H9 (cell line): ENCODE results near the gene FLNC. TPM values are rescaled to one million over a fixed set of nuclear protein-coding genes. Genes with fewer than 3 reads are reported as not detected.

Experiments
- DNase-seq: peaks from one replicate; pipeline ENCODE4 v3.0.0-alpha.2; 2017
- H2AFZ ChIP-seq: one replicate; pipeline ENCODE4 v1.6.1; 2013; ENCODE audit warnings: mild to moderate bottlenecking, low read length, control low read depth, moderate library complexity
- H2AK5ac ChIP-seq: 2 replicates; pipeline ENCODE4 v1.6.1; 2013; ENCODE audit warnings: low read length, control low read depth, mixed read lengths; ENCODE audit not compliant: insufficient read length
- H2BK120ac ChIP-seq: one replicate; pipeline ENCODE4 v1.6.1; 2013; ENCODE audit warnings: low read depth, mild to moderate bottlenecking, low read length, control low read depth, inconsistent platforms; ENCODE audit not compliant: poor library complexity, severe bottlenecking
- H2BK12ac ChIP-seq: 2 replicates; pipeline ENCODE4 v1.6.1; 2013; ENCODE audit warnings: low read length, control low read depth, mixed read lengths, low read depth; ENCODE audit not compliant: insufficient read length
- H2BK15ac ChIP-seq: 2 replicates; pipeline ENCODE4 v1.6.1; 2013; ENCODE audit warnings: low read depth, low read length, control low read depth
- H2BK20ac ChIP-seq: one replicate; pipeline ENCODE4 v1.6.1; 2013; ENCODE audit warnings: low read depth, mild to moderate bottlenecking, low read length, control low read depth, inconsistent platforms; ENCODE audit not compliant: poor library complexity, severe bottlenecking
- H2BK5ac ChIP-seq: 2 replicates; pipeline ENCODE4 v1.6.1; 2013; ENCODE audit warnings: low read length, control low read depth, mixed read lengths; ENCODE audit not compliant: insufficient read length
- H3K14ac ChIP-seq: 2 replicates; pipeline ENCODE4 v1.6.1; 2013; ENCODE audit warnings: low read length, control low read depth; ENCODE audit not compliant: insufficient read depth
- H3K18ac ChIP-seq: 2 replicates; pipeline ENCODE4 v1.6.1; 2013; ENCODE audit warnings: low read depth, mild to moderate bottlenecking, mixed read lengths, low read length, control low read depth; ENCODE audit not compliant: insufficient read length
- H3K23ac ChIP-seq: 2 replicates; pipeline ENCODE4 v1.6.1; 2013; ENCODE audit warnings: low read length, control low read depth, mixed read lengths, low read depth; ENCODE audit not compliant: insufficient read length
- H3K23me2 ChIP-seq: 2 replicates; pipeline ENCODE4 v1.6.1; 2013; ENCODE audit warnings: low read depth, mild to moderate bottlenecking, mixed read lengths, low read length, control low read depth; ENCODE audit not compliant: insufficient read length, poor library complexity, severe bottlenecking
- H3K27ac ChIP-seq: 2 replicates; pipeline ENCODE4 v1.5.1; 2013; ENCODE audit warnings: low read length, control low read depth, mixed read lengths, low read depth; ENCODE audit not compliant: insufficient read length
- H3K27me3 ChIP-seq: 2 replicates; pipeline ENCODE4 v1.6.1; 2013; ENCODE audit warnings: low read length, control low read depth, inconsistent platforms; ENCODE audit not compliant: insufficient read depth
- H3K4ac ChIP-seq: 2 replicates; pipeline ENCODE4 v1.6.1; 2013; ENCODE audit warnings: low read depth, mild to moderate bottlenecking, control low read depth, inconsistent platforms, low read length, moderate library complexity
- H3K4me1 ChIP-seq: 2 replicates; pipeline ENCODE4 v1.6.1; 2013; ENCODE audit warnings: low read length, control low read depth, inconsistent platforms; ENCODE audit not compliant: insufficient read depth
- H3K4me2 ChIP-seq: 2 replicates; pipeline ENCODE4 v1.6.1; 2013; ENCODE audit warnings: low read length, control low read depth, mixed read lengths; ENCODE audit not compliant: insufficient read length, insufficient read depth
- H3K56ac ChIP-seq: 2 replicates; pipeline ENCODE4 v1.6.1; 2013; ENCODE audit warnings: low read depth, mild to moderate bottlenecking, mixed read lengths, low read length, control low read depth; ENCODE audit not compliant: insufficient read length
- H3K79me1 ChIP-seq: 2 replicates; pipeline ENCODE4 v1.6.1; 2013; ENCODE audit warnings: low read depth, mild to moderate bottlenecking, moderate library complexity, low read length, control low read depth, inconsistent platforms; ENCODE audit not compliant: insufficient read depth, poor library complexity, severe bottlenecking
- H3K79me2 ChIP-seq: 2 replicates; pipeline ENCODE4 v1.6.1; 2013; ENCODE audit warnings: low read length, control low read depth, inconsistent platforms; ENCODE audit not compliant: insufficient read depth
- H3K9ac ChIP-seq: 2 replicates; pipeline ENCODE4 v1.6.1; 2013; ENCODE audit warnings: low read length, control low read depth, mixed read lengths; ENCODE audit not compliant: insufficient read length; ENCODE audit errors: extremely low read depth
- H3K9me3 ChIP-seq: one replicate; pipeline ENCODE4 v1.6.1; 2013; ENCODE audit warnings: low read depth, low read length, inconsistent platforms; ENCODE audit not compliant: control insufficient read depth
- H3T11ph ChIP-seq: one replicate; pipeline ENCODE4 v1.6.1; 2013; ENCODE audit warnings: mild to moderate bottlenecking, low read length, control low read depth, inconsistent platforms
- H4K20me1 ChIP-seq: one replicate; pipeline ENCODE4 v1.6.1; 2013; ENCODE audit not compliant: control insufficient read depth, insufficient read length, insufficient read depth
- H4K5ac ChIP-seq: 2 replicates; pipeline ENCODE4 v1.6.1; 2013; ENCODE audit warnings: low read depth, mild to moderate bottlenecking, mixed read lengths, low read length, control low read depth; ENCODE audit not compliant: insufficient read length
- H4K8ac ChIP-seq: replicated peaks from 2 replicates; pipeline ENCODE4 v1.6.1; 2013; ENCODE audit warnings: low read length, control low read depth, mixed read lengths, low read depth; ENCODE audit not compliant: insufficient read length
- H4K91ac ChIP-seq: 2 replicates; pipeline ENCODE4 v1.6.1; 2013; ENCODE audit warnings: low read depth, mild to moderate bottlenecking, moderate library complexity, mixed read lengths, low read length, control low read depth; ENCODE audit not compliant: insufficient read length
- H3K27ac Mint-ChIP-seq, 3 experiments: 2 replicates in 2 of 3; 3 replicates in 1 of 3; pipeline ENCODE4 v1.8.0; 2020 to 2021; ENCODE audit warnings: mixed read lengths in 3 of 3, mild to moderate bottlenecking in 1 of 3, moderate library complexity in 1 of 3
- H3K27me3 Mint-ChIP-seq: 2 replicates; pipeline ENCODE4 v1.8.0; 2021; ENCODE audit warnings: low read depth, mild to moderate bottlenecking, moderate library complexity, mixed read lengths
- H3K36me3 Mint-ChIP-seq, 3 experiments: 2 replicates in 2 of 3; 3 replicates in 1 of 3; pipeline ENCODE4 v1.8.0; 2020 to 2021; ENCODE audit warnings: low read depth in 3 of 3, mixed read lengths in 3 of 3; ENCODE audit not compliant: insufficient read depth in 1 of 3
- H3K4me1 Mint-ChIP-seq, 2 experiments: 2 replicates each; pipeline ENCODE4 v1.8.0; 2020; ENCODE audit warnings: mixed read lengths in 2 of 2
- H3K4me3 Mint-ChIP-seq, 2 experiments: 2 replicates in 1 of 2; 3 replicates in 1 of 2; pipeline ENCODE4 v1.8.0; 2020 to 2021; ENCODE audit warnings: mild to moderate bottlenecking in 2 of 2, mixed read lengths in 2 of 2, moderate library complexity in 1 of 2
- H3K9me3 Mint-ChIP-seq, 2 experiments: 2 replicates in 1 of 2; 3 replicates in 1 of 2; pipeline ENCODE4 v1.8.0; 2020; ENCODE audit warnings: mild to moderate bottlenecking in 2 of 2, mixed read lengths in 2 of 2, moderate library complexity in 1 of 2
- WGBS: extraction: QIAGEN DNeasy Blood & Tissue Kit; methylation state at CpG from one replicate; pipeline ENCODE4 v1.1.7; 2013; ENCODE audit warnings: missing lambda C conversion rate, low lambda C conversion rate, mixed read lengths; ENCODE audit not compliant: insufficient read length; ENCODE audit errors: extremely low coverage; 5-methylcytosine and 5-hydroxymethylcytosine counted together
- total RNA-seq: library from RNA; stranded (reverse); gene quantifications from 2 replicates; pipeline ENCODE4 v1.2.1, GENCODE V29; 2021
- TF ChIP-seq, protein P1 (sequence below): fragments of 200-600 bp; sonication (generic); conservative IDR thresholded peaks from 3 replicates; pipeline ENCODE4 v1.8.0; 2021; ENCODE audit warnings: antibody characterized with exemption, mild to moderate bottlenecking

Gene FLNC
- total RNA-seq, 1 experiment from 2014 or later: 12.2 TPM

DNA sequence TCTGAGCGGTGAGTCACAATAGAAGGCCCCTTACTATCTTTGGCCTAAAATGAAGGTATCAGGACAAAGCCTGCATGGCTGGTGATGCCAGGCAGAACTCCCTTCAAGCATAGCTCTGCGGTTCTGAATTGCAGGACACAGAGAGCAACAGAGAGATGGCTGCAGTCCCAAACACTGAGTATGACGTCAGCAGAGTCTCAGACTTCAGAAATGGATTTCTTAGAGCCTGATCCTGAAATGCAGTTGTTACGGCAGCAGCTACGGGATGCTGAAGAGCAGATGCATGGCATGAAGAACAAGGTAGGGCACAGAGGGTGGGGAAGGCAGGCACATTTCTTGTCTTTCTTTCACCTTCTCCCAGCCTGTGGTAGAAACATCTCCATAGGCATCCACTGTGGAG lies 25.0 kb upstream of the FLNC start:
- DNase-seq: no peak
- H3K14ac ChIP-seq: no peak overlapping the region
- H3K9me3 ChIP-seq: no peaks in the 10 kb centered on the region
- H4K5ac ChIP-seq: no peak overlapping the region
- Mint-ChIP-seq H3K9me3 (no peaks in the 10 kb centered on the region), H3K27me3 (no peaks in the 10 kb centered on the region), H3K36me3 (peaks cover 24 to 66% (median 56%) of the 10 kb centered on the region in 3 experiments; a peak in 6 of 7 replicates), H3K27ac (no peak overlapping the region), H3K4me3 (no peak overlapping the region), H3K4me1 (peaks cover 9 to 11% of the 10 kb centered on the region in 2 experiments)
- H2BK15ac ChIP-seq: no peak overlapping the region
- H4K91ac ChIP-seq: no peak overlapping the region
- no peak overlapping the region for H2AFZ ChIP-seq
- H3K9ac ChIP-seq: no peak overlapping the region
- no peaks in the 10 kb centered on the region for H4K20me1 ChIP-seq
- WGBS: no CpG with 5 or more reads among the region's 5 CpGs
- H3K4me1 ChIP-seq: no peaks in the 10 kb centered on the region
- H3K23ac ChIP-seq: no peak overlapping the region
- no peak overlapping the region for H3K27ac ChIP-seq
- no peak overlapping the region for H3T11ph ChIP-seq
- no peak overlapping the region for H2AK5ac ChIP-seq
- H3K23me2 ChIP-seq: no peaks in the 10 kb centered on the region
- H3K27me3 ChIP-seq: no peaks in the 10 kb centered on the region
- H2BK120ac ChIP-seq: no peak overlapping the region
- no peaks in the 10 kb centered on the region for H3K79me2 ChIP-seq
- no peak overlapping the region for H4K8ac ChIP-seq
- no peak overlapping the region for H3K4ac ChIP-seq
- TF ChIP-seq, protein P1, sequence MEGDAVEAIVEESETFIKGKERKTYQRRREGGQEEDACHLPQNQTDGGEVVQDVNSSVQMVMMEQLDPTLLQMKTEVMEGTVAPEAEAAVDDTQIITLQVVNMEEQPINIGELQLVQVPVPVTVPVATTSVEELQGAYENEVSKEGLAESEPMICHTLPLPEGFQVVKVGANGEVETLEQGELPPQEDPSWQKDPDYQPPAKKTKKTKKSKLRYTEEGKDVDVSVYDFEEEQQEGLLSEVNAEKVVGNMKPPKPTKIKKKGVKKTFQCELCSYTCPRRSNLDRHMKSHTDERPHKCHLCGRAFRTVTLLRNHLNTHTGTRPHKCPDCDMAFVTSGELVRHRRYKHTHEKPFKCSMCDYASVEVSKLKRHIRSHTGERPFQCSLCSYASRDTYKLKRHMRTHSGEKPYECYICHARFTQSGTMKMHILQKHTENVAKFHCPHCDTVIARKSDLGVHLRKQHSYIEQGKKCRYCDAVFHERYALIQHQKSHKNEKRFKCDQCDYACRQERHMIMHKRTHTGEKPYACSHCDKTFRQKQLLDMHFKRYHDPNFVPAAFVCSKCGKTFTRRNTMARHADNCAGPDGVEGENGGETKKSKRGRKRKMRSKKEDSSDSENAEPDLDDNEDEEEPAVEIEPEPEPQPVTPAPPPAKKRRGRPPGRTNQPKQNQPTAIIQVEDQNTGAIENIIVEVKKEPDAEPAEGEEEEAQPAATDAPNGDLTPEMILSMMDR: no peak
- H2BK12ac ChIP-seq: no peak overlapping the region
- H2BK5ac ChIP-seq: no peak overlapping the region
- no peak overlapping the region for H3K4me2 ChIP-seq
- H3K79me1 ChIP-seq: no peaks in the 10 kb centered on the region
- H3K56ac ChIP-seq: no peak overlapping the region
- no peak overlapping the region for H3K18ac ChIP-seq
- H2BK20ac ChIP-seq: no peak overlapping the region
